Effector CD4-positive, alpha-beta T cell (primary cell): ENCODE measurements around the gene SHISA9. TPM values are rescaled to one million over a fixed set of nuclear protein-coding genes. Genes with fewer than 3 reads are reported as not detected.
"Not testable (repeated sequence)": the region's sequence is repeated elsewhere in the genome, so short reads cannot be mapped to it uniquely, and the experiment has no call there.

Experiments used
- DNase-seq: peaks from one replicate; pipeline ENCODE4 v3.0.0-alpha.2; 2020
- total RNA-seq: gene quantifications from one replicate; lab custom pipeline; 2026; lab: John Stamatoyannopoulos, UW

The SHISA9 gene
- not detected for total RNA-seq

DNA sequence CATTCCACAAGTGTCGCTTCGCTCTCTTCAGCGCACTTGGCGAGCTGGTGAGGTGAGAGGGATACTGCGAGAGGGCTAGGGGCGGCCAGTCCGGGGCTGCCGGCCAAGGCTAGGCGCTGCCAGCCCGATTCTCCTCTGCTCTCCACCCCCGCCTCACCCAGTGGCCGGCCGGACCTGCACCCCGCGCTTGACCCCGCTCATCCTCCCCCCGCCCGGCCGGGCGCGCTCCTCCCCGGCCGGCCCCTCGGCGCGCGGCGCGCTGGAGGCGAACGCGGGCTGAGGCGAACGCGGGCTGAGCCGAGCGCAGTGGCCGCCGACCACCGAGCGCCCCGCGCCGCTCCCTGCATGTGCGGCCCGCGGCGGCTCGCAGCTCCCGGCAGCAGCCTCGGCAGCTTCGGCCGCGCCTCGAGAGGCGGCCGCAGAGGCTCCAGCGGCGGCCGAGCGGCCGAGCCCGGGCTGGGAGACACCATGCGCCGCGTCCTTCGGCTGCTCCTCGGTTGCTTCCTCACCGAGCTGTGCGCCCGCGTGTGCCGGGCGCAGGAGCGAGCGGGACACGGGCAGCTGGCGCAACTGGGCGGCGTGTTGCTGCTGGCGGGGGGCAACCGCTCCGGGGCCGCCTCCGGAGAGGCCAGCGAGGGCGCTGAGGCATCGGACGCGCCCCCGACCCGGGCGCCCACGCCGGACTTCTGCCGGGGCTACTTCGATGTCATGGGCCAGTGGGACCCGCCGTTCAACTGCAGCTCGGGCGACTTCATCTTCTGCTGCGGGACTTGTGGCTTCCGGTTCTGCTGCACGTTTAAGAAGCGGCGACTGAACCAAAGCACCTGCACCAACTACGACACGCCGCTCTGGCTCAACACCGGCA is at the start of gene SHISA9:
SHISA9 (plus strand) TSS at position 2 of the 865 bp plus-strand sequence.
- DNase-seq: no peak

GRCh38 chr16:12853972-12854371 is 47.4 kb upstream of the SHISA9 start:
- DNase-seq: no peak

GRCh38 chr16:12857435-12857834 is 44.0 kb upstream of the SHISA9 start:
- not testable (repeated sequence) for DNase-seq

DNA sequence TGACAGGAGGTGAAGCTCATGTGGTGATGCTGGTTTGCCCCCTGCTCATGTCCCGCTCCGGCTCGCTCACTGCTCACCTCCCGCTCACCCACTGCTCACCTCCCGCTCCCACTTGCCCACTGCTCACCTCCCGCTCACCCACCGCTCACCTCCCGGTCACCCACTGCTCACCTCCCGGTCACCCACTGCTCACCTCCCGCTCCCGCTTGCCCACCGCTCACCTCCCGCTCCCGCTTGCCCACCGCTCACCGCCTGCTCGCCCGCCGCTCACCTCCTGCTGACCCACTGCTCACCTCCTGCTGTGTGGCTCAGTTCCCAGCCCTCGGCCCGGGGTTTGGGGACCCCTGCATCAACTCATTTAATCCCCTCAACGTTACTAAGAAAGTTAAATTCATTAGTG is 39.1 kb upstream of the SHISA9 start:
- DNase-seq: no peak

DNA sequence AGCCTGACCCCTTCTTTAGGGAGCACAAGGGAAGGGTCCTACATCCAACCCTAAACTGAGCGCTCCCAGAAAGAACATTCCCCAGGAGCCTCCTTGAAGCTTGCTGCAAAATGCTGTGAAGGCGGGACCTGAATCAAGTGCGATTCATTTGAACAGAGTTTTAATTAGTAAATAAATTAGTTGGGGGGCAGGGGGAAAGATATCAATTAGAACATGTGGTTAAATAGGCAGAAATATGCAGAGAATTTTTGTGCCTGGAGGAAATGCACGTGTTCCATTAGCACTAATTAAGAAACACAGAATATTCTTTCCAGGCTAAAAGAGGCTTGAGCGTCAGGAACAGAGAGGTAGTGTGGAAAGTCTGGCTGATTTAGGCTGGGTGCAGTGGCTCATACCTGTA is 38.5 kb upstream of the SHISA9 start:
- no peak for DNase-seq

- DNase-seq: no peak
Measured at GRCh38 chr16:12866981-12867551, 34.3 kb upstream of the SHISA9 start.

- DNase-seq: no peak
Measured at GRCh38 chr16:12868169-12868568, 33.2 kb upstream of the SHISA9 start.

GRCh38 chr16:12868788-12869187 is 32.6 kb upstream of the SHISA9 start:
- DNase-seq: no peak

DNA sequence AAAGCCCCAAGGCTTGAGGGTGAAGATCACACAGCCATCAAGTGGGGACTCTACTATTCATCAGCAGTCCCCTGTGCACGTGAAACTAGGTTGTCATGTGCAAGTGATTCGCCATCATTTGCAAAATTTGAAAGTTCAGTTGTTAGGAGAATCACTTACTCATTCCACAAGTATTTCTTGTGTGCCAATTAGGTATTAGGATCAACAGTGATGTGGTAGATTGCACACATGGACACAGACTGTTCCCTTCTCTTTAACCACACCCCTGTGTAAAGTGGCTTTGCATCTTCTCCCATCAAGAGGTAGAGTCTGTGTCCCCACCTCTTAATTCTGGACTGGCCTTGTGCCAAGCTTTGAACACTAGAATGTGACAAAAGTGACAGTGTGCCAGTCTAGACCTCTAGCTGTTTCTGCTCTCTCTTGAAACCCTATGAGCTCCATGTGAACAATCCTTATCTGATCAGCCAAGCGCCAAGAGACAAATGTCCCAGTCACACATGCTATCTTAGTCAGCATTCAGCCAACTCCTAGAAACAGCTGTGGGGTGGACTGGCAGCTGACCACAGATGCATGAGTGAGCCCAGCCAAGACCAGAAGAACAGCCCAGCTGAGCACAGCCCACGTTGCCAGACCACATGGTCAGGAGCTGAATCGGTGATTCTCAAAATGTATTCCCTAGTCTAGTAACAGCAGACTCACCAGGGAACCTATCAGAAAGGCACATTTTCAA is 31.5 kb upstream of the SHISA9 start:
- DNase-seq: no peak

DNA sequence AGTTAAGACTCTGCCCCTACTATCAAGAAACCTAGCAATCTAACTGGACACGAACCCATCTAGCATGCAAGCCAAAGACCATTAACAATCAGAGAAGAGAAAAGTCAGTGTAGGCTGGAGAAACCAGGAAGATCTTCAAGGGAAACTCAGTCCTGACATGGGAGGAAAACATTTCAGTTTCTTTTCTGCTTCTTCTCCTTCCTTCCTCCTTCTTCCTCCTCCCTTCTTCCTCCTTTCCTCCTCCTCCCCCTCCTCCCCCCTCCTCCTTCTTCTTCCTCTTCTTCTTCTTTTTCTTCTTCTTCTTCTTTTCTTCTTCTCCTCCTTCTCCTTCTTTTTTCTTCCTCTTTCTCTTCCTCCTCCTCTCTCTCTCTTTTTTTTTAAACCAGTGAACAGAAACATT is 29.6 kb upstream of the SHISA9 start:
- DNase-seq: no peak

DNA sequence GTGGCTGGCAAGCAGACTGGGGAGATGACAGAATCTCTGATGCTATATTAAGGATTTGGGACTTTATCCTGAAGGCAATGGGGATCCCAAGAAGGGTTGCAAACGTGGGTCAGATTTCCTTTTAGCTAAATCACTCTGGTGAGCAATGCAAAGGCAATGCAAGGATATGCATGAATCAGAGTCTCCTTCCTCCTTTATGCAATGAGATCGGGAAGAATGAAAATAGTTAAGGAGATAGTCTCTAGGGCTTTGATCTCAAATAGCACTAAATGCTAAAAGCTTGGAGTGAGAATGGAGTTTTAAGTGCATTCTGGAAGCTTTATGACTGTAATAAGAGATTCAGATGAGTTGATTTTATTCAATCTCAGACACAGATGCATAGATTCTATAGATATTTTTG is 27.2 kb upstream of the SHISA9 start:
- no peak for DNase-seq

DNA sequence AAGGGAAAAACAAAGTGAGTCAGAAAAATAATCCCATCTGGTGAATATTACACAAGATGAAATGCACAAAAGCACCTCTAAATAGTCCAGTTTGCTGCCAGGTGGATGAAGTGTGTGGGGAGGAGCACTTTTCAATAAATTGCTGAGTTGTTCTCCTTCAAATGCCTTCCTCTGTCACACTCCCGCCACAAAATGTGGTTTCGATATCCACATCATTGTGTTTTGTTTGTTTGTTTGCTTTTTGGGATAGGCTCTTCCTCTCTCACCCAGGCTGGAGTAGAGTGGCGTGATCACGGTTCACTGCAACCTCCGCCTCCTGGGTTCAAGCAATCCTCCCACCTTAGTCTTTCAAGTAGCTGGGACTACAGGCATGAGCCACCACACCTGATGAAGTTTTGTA is 24.6 kb upstream of the SHISA9 start:
- no peak for DNase-seq

DNA sequence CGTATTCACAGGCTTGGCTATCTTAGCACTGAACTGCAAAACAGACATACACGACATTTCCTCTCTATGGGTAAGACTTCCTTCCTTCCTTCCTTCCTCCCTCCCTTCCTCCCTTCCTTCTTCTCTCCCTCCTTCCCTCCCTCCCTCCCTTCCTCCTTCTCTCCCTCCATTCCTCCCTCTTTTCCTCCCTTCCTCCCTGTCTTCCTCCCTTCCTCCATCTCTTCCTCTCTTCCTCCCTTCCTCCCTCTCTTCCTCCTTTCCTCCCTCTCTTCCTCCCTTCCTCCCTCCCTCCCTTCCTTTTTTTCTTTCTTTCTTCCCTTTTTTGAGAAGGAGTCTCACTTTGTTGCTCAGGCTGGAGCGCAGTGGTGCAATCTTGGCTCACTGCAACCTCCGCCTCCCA is 22.4 kb upstream of the SHISA9 start:
- no peak for DNase-seq

DNA sequence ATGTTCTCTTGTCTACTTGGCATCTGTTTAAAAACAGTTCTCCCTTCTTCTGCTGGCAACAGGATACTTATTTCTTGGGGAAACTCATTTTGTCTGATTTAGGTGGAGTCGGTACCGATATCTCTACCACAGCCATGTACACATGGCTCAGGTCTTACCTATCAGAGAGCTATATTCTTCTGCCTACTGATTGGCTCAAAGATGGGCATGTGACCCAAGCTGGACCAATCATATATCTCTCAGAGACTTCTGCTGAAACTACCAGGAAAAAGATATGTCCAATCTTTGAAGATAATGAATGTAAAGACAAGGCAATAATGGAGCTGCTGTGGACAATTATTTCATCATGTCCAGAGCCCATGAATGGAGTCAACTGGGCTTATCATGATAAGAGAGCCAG is 21.6 kb upstream of the SHISA9 start:
- DNase-seq: no peak

GRCh38 chr16:12881182-12881581 is 20.2 kb upstream of the SHISA9 start:
- no peak for DNase-seq

DNA sequence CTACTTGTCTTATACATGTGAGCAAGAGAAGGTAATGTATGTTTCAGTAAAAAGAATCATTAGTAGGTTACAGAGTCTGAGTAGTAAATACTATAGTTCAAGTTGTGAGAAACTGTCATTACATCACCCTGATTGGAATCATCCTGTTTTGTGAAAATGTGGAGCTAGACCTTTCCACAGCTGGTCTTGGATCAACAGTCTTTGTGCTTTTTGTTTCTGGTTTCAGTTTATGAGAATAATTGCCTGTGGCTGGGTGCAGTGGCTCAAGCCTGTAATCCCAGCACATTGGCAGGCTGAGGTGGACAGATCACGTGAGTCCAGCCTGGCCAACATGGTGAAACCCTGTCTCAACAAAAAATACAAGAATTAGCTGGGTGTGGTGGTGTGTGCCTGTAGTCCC is 19.7 kb upstream of the SHISA9 start:
- no peak for DNase-seq

DNA sequence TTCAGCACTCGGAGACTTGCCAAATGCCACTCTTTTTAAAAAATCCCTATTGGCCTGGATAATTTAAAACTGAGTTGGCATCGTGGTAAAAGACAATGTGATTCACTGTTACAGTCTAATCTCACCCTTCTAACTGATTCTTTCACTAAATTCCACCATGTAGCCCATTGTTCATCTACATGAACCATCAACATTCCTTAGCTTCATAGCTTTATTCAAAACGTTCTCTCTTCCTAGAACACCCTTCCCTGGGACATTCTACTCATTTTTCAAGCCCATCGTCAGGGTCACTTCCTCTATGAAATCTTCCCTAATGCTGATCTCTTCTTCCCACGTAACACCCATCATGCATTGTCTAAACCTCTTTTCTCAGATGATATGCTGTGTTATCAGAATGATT is 15.7 kb upstream of the SHISA9 start:
- no peak for DNase-seq

GRCh38 chr16:12891836-12892235 is 9.6 kb upstream of the SHISA9 start:
- no peak for DNase-seq

- DNase-seq: no peak
Measured at GRCh38 chr16:12893050-12893750, 8.2 kb upstream of the SHISA9 start.

GRCh38 chr16:12896562-12896961 is 4.8 kb upstream of the SHISA9 start:
- DNase-seq: no peak

GRCh38 chr16:12898551-12898950 is 2.8 kb upstream of the SHISA9 start:
- no peak for DNase-seq

DNA sequence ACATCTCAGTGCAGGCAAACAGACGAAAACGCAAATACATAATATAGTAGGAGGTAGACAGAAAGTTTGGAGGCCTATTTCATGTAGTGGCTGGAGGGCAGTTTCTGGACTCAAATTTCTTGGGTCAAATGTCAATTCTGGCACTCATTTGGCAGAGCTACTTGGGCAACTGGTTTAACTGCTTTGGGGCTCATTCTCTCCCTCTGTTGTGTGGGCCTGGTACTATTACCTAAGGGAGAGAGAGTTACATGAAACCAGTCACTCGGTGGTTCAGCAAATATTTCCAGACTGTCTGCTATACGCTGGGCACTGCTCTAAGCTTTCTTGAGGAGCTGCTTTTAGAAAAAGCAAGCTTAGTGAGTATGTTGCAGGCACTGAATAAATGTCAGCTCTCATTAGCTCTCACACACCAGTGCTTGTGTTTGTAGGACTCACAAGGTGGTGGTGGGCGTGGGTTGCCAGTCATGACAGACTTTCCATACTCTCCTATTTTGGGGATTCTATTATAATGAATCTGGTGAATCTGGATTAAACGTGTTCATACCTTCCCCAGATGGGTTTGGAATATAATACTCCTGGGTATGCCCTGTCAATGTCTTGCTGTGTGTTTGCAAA is 1.8 kb upstream of the SHISA9 start:
- DNase-seq: no peak

DNA sequence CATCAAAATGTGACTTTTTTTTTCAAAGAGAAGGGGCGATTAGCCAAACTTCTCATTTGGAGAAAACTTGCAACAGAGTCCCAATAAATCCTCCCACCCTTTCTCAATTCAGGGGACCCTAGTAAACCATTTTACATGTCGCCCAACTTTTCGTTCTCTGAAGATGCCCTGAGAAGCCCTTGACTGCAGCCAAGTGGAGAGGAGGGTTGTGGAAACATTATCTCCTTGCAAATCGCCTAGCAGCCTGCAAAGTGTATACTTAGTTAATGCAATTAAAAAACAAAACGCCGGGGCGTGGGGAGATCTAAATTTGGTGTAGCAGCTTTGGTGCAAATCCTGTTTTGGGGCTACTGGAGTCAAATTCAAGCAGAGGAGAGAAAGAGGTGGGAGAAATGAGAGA is 1.2 kb upstream of the SHISA9 start:
- DNase-seq: no peak
